Glutamatergic neuron (in vitro differentiated cells): ENCODE results near the gene MALRD1. TPM values are rescaled to one million over a fixed set of nuclear protein-coding genes. Genes with fewer than 3 reads are reported as not detected.

ENCODE experiments used
- DNase-seq: peaks from one replicate; pipeline ENCODE4 v3.0.0; 2022
- H3K27ac Mint-ChIP-seq: one replicate; pipeline ENCODE4 v1.8.0; 2020; ENCODE audit warnings: mild to moderate bottlenecking, mixed read lengths, inconsistent platforms; ENCODE audit not compliant: unreplicated experiment
- H3K27me3 Mint-ChIP-seq: one replicate; pipeline ENCODE4 v1.8.0; 2020; ENCODE audit warnings: mild to moderate bottlenecking, moderate library complexity, mixed read lengths, inconsistent platforms; ENCODE audit not compliant: unreplicated experiment
- H3K36me3 Mint-ChIP-seq: one replicate; pipeline ENCODE4 v1.8.0; 2020; ENCODE audit warnings: mild to moderate bottlenecking, mixed read lengths, inconsistent platforms; ENCODE audit not compliant: unreplicated experiment
- H3K4me1 Mint-ChIP-seq: one replicate; pipeline ENCODE4 v1.8.0; 2020; ENCODE audit warnings: mild to moderate bottlenecking, low read depth, mixed read lengths, inconsistent platforms; ENCODE audit not compliant: unreplicated experiment
- H3K4me3 Mint-ChIP-seq: one replicate; pipeline ENCODE4 v1.8.0; 2020; ENCODE audit warnings: mild to moderate bottlenecking, mixed read lengths, inconsistent platforms; ENCODE audit not compliant: unreplicated experiment
- H3K9me3 Mint-ChIP-seq: one replicate; pipeline ENCODE4 v1.8.0; 2020; ENCODE audit warnings: mild to moderate bottlenecking, moderate library complexity, mixed read lengths, inconsistent platforms; ENCODE audit not compliant: unreplicated experiment
- total RNA-seq: library from RNA; stranded (reverse); fragmentation: NEBNext Ultra II Directional; extraction: Animal tissue kit (Norgen Biotek cat#: 25700); gene quantifications from one replicate; pipeline ENCODE4 v1.2.1, GENCODE V29; 2021; ENCODE audit not compliant: unreplicated experiment
- TF ChIP-seq, protein P1 (sequence below): fragments of 200-600 bp; sonication (generic); IDR thresholded peaks from one replicate; pipeline ENCODE4 v1.5.0; 2021; ENCODE audit not compliant: partially characterized antibody, unreplicated experiment

Gene MALRD1
- total RNA-seq, 1 donor from 2014 or later = 0.27 TPM

DNA sequence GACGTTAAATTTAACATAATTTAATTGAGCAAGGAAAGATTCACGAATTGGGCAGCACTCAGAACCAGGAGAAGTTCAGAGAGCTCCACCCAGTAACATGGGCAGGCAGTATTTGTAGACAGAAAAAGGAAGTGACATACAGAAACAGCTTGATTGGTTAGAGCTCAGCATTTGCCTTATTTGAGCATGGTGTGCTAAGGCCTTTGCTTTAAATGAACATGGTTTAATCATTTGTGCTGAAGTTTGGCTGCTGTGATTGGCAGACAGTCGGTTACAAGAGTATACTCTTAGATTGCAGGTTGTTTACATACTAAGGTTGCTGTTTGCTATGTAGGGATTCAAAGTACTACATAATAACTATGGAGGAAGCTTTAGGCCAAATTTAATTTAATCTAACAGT lies 199.2 kb downstream of the MALRD1 start:
- H3K4me3 Mint-ChIP-seq = no peak overlapping the region
- DNase-seq = no peak
- H3K36me3 Mint-ChIP-seq = no peaks in the 10 kb centered on the region
- TF ChIP-seq, protein P1, sequence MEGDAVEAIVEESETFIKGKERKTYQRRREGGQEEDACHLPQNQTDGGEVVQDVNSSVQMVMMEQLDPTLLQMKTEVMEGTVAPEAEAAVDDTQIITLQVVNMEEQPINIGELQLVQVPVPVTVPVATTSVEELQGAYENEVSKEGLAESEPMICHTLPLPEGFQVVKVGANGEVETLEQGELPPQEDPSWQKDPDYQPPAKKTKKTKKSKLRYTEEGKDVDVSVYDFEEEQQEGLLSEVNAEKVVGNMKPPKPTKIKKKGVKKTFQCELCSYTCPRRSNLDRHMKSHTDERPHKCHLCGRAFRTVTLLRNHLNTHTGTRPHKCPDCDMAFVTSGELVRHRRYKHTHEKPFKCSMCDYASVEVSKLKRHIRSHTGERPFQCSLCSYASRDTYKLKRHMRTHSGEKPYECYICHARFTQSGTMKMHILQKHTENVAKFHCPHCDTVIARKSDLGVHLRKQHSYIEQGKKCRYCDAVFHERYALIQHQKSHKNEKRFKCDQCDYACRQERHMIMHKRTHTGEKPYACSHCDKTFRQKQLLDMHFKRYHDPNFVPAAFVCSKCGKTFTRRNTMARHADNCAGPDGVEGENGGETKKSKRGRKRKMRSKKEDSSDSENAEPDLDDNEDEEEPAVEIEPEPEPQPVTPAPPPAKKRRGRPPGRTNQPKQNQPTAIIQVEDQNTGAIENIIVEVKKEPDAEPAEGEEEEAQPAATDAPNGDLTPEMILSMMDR = no peak
- no peaks in the 10 kb centered on the region for H3K9me3 Mint-ChIP-seq
- no peaks in the 10 kb centered on the region for H3K27me3 Mint-ChIP-seq
- no peak overlapping the region for H3K27ac Mint-ChIP-seq
- no peaks in the 10 kb centered on the region for H3K4me1 Mint-ChIP-seq

DNA sequence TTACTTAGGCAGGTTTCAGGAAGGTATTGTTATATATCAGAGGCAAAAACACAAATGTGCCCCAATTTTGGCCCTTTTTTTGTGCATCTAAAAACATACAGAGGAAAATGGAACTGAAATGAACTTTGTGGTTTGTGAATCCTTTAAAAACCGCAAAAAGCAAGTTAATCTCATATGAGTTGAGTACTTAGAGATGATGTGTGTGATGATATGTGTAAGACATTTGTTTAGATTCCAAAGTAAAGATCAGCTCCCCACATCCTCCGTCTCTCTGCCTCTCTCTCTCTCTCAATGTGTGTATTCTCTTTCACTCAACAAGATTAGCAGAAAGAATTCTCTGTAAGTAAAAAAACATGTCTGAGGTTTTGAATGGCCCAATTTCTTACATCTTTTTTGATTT lies 201.9 kb downstream of the MALRD1 start:
- TF ChIP-seq, protein P1 = no peak
- no peaks in the 10 kb centered on the region for H3K4me1 Mint-ChIP-seq
- H3K4me3 Mint-ChIP-seq = no peak overlapping the region
- no peak for DNase-seq
- no peaks in the 10 kb centered on the region for H3K27me3 Mint-ChIP-seq
- no peaks in the 10 kb centered on the region for H3K36me3 Mint-ChIP-seq
- H3K27ac Mint-ChIP-seq = no peak overlapping the region
- H3K9me3 Mint-ChIP-seq = no peaks in the 10 kb centered on the region

DNA sequence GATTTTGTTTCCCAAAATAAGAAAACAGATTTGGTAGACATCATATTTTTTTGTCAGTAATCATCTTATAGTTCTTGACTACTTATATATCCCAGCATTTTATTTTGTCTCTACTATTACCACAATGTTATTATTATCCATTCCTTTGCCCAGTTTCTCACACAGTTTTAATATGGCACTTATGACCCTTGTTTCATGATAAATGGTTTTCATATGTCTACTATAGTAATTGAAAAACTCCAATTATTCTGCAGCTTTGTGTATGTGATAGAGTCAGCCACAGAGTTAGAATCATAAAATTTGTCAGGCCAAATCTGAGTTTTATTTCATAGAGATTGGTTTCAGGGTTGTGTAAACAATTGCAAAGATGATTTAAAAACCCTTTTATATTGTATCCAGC lies 203.9 kb downstream of the MALRD1 start:
- DNase-seq = no peak
- TF ChIP-seq, protein P1 = no peak
- no peaks in the 10 kb centered on the region for H3K9me3 Mint-ChIP-seq
- no peaks in the 10 kb centered on the region for H3K36me3 Mint-ChIP-seq
- H3K4me1 Mint-ChIP-seq = no peaks in the 10 kb centered on the region
- no peak overlapping the region for H3K4me3 Mint-ChIP-seq
- H3K27ac Mint-ChIP-seq = no peak overlapping the region
- no peaks in the 10 kb centered on the region for H3K27me3 Mint-ChIP-seq

DNA sequence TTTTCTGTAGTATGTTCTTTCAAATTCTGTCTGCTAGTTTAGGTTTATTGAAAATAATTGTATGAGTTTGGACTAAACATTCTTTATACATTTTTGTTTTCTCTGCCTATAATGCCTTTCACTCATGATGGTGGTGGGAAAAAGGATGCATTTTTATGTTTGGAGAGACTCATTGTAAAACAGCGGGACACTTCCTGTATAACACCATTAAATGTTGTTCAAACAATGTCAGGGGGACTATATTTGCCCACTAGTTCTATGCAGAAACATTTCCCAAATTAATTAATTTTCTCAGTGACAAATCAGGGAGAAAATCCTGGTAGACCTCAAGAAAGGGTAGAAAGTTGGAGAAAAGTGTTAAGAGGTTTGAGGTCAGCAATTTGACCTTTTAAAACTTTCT lies 207.7 kb downstream of the MALRD1 start:
- Mint-ChIP-seq H3K27me3 (no peaks in the 10 kb centered on the region), H3K27ac (no peak overlapping the region), H3K4me3 (no peak overlapping the region), H3K4me1 (no peaks in the 10 kb centered on the region), H3K36me3 (no peaks in the 10 kb centered on the region), H3K9me3 (no peaks in the 10 kb centered on the region)
- no peak for DNase-seq
- TF ChIP-seq, protein P1 = no peak

DNA sequence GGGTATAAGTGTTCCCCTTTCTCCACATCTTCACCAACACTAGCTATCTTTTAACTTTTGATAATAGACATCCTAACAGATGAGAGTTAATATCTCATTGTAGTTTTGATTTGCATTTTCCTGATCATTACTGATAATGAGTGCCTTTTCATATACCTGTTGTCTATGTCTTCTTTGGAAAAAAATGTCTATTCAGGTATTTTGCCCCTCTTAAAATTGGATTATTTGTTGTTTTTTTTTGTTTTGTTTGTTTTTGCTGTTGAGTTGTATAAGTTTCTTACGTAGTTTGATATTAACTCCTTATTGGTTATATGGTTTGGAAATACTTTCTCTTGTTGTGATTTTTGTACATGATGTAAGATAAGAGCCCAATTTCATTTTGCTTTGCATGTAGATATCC lies 214.7 kb downstream of the MALRD1 start:
- Mint-ChIP-seq H3K36me3 (no peaks in the 10 kb centered on the region), H3K27ac (no peak overlapping the region), H3K27me3 (no peaks in the 10 kb centered on the region), H3K9me3 (no peaks in the 10 kb centered on the region), H3K4me1 (no peaks in the 10 kb centered on the region), H3K4me3 (no peak overlapping the region)
- no peak for DNase-seq
- TF ChIP-seq, protein P1 = no peak
